ENCODE data around the gene PDCD4.

GRCh38 chr10:110863956-110864355 lies 7.8 kb upstream of the PDCD4 start:
- TF ChIP-seq POLR2A (IDR thresholded peaks at IDR 0.05; ENCODE audit: low read depth, low read length): no peak
- TF ChIP-seq CTCF (IDR thresholded peaks at IDR 0.05; ENCODE audit: extremely low read depth in 1 of 2, insufficient read depth in 1 of 2, low read depth in 1 of 2, low read length in 2 of 2): no peak
- no peak for TF ChIP-seq POLR2AphosphoS5 (IDR thresholded peaks at IDR 0.05; ENCODE audit: insufficient read depth, low read depth, low read length)
- no peak for TF ChIP-seq EZH2 (IDR thresholded peaks at IDR 0.05; ENCODE audit: borderline replicate concordance, low read depth, low read length, severe bottlenecking)

Data from endothelial cell of umbilical vein (primary cell).